Kidney epithelial cell (primary cell): ENCODE measurements around the gene TNIP1. TPM values are rescaled to one million over a fixed set of nuclear protein-coding genes. Genes with fewer than 3 reads are reported as not detected.

Experiments used
- DNase-seq: peaks from one replicate; pipeline ENCODE4 v3.0.0-alpha.2; 2010; ENCODE audit warnings: low read depth
- H3K27me3 ChIP-seq: 2 replicates; pipeline ENCODE4 v1.6.0; 2011; ENCODE audit warnings: low read length; ENCODE audit not compliant: control insufficient read depth, insufficient read depth
- H3K36me3 ChIP-seq: 2 replicates; pipeline ENCODE4 v1.5.1; 2011; ENCODE audit warnings: low read length; ENCODE audit not compliant: control insufficient read depth, insufficient read depth
- H3K4me3 ChIP-seq: 2 replicates; pipeline ENCODE4 v1.5.1; 2011; ENCODE audit warnings: low read depth, mild to moderate bottlenecking, control low read depth, low read length
- total RNA-seq: library from RNA; depleted of rRNA; stranded (reverse); fragments of >200 nt; gene quantifications from 2 replicates; pipeline ENCODE4 v1.2.3, GENCODE V29; 2015
- TF ChIP-seq, protein P1 (sequence below): IDR thresholded peaks from 2 replicates; pipeline ENCODE4 v1.5.1; 2011; ENCODE audit warnings: mild to moderate bottlenecking, moderate library complexity, low read length, control low read depth, inconsistent platforms; ENCODE audit not compliant: insufficient read depth, poor library complexity, severe bottlenecking

The TNIP1 gene
- 454 and 530 TPM in 2 replicates for total RNA-seq

DNA sequence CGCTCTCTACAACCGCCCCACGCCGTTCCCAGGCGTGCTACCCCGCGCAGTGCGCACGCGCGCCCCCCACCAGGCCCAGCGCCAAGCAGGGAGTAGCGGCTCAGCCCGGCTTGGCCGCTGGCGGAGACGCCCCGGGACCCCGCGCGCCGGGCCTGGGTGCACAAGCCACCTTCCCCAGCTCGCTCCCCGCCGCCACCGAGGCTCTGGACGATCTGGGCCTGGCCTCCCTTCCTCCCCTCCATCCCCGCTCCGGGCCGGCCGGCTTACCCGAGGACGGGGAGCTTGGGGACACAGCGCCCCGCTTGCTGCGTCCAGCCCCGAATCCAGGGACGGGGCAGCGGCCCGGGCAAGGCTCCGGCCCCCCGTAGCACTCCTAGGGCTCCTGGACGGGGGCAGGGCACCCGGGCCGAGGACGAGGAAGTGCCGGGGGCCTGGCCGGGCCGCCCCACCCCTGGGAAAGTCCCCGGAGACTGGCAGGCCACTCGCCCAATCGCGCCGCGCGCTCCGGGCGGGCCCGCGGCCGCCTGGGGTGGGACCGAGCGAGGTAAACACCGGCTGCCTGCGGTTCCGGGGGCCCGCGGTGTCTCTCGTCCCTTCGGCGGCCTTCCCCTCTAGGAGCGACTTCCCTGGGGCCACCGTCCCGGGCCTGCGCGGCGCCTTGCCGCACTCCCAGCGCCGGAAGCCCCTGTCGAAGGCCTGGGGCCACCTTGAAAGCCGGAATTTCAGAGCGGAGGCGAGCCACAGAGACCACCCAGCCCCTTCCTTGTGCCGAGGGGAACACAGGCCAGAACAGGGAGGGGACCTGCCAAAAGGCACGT, at the start of gene TNIP1:
Gene TNIP1, minus strand, starts transcription at position 422 of the 818 bp plus-strand sequence. CDS start 15,939 bp downstream, outside the sequence.
- peak within 1 kb of the TSS; percentile 89 for H3K4me3 ChIP-seq
- H3K36me3 ChIP-seq: no peaks in the 10 kb centered on the region
- TF ChIP-seq, protein P1, sequence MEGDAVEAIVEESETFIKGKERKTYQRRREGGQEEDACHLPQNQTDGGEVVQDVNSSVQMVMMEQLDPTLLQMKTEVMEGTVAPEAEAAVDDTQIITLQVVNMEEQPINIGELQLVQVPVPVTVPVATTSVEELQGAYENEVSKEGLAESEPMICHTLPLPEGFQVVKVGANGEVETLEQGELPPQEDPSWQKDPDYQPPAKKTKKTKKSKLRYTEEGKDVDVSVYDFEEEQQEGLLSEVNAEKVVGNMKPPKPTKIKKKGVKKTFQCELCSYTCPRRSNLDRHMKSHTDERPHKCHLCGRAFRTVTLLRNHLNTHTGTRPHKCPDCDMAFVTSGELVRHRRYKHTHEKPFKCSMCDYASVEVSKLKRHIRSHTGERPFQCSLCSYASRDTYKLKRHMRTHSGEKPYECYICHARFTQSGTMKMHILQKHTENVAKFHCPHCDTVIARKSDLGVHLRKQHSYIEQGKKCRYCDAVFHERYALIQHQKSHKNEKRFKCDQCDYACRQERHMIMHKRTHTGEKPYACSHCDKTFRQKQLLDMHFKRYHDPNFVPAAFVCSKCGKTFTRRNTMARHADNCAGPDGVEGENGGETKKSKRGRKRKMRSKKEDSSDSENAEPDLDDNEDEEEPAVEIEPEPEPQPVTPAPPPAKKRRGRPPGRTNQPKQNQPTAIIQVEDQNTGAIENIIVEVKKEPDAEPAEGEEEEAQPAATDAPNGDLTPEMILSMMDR: no peak
- no peak for DNase-seq
- H3K27me3 ChIP-seq: no peaks in the 10 kb centered on the region

DNA sequence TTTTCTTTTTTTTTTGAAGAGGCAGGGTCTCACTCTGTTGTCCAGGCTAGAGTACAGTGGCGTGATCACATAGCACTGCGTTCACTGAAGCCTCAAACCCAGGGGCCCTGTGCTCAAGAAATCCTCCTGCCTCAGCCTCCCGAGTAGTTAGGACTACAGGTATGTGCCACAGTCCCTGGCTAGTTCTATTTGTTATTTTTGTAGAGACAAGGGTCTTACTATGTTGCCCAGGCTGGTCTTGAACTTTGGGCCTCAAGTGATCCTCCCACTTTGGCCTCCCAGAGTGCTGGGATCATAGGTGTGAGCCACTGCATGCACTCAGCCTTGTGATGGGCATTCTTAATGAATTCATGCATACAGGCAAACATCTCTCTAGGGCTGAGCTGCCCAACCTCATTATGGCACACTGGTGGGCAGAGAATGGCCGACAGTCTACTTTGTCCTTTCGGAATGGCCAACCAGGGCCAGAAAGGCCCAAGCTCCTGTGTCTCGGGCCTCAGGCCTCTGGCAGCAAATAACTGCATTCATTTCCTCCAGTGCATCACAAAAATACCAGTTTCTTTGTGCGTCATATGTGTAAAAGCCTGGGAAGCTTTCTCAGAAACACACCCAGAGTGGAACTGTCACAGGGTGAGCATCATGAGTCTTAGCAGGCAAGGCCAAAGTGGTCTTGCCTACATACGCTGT, 49.5 kb upstream of the TNIP1 start:
- H3K27me3 ChIP-seq: no peaks in the 10 kb centered on the region
- DNase-seq: no peak

DNA sequence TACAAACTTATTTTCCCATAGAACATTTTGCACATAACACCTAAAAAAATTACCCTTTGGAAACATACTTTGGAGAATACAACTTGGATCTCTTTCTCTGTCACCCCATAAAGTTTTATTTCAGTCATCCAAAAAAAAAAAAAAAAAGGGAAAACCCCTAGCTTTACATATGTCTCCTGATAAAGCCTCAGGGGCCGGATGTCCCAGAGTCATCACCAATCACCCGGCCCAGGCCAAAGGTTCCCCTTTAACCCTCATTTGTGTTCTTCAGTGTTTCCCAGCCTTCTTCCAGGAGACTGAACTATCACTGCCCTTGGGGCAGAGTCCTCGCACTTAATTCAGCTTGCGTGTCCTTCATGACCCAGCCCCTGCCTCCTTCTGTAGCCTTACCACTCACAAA, 48.0 kb upstream of the TNIP1 start:
- Histone ChIP-seq H3K36me3 (no peaks in the 10 kb centered on the region), H3K27me3 (no peaks in the 10 kb centered on the region), H3K4me3 (no peak overlapping the region)
- DNase-seq: no peak
- TF ChIP-seq, protein P1: no peak

More for the DNA sequence above, 49.5 kb upstream of the TNIP1 start:
- H3K36me3 ChIP-seq: no peaks in the 10 kb centered on the region
- TF ChIP-seq, protein P1: no peak
- H3K4me3 ChIP-seq: no peak overlapping the region

DNA sequence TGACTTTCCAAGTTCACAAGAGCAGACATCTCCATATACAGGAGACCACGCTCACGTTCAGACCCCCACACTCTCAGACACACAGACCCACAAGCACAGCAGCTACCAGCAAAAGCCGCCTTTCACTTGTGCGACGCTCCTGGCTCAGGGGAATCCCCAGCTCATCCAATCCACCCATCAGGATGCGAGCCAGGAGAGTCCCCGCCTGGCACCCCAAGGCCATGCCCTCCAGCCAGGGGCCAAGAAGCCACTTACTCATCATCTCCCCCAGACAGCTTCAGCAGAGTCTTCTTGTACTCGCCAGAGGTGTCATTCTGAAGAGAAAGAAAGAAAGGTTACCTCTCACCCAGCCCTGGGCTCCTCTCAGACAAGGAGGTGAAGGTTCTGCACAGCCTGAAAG, 47.1 kb upstream of the TNIP1 start:
- no peaks in the 10 kb centered on the region for H3K36me3 ChIP-seq
- no peak overlapping the region for H3K4me3 ChIP-seq
- TF ChIP-seq, protein P1: no peak
- no peak for DNase-seq
- H3K27me3 ChIP-seq: no peaks in the 10 kb centered on the region

- DNase-seq: no peak
- Histone ChIP-seq H3K36me3 (no peaks in the 10 kb centered on the region), H3K4me3 (no peak overlapping the region), H3K27me3 (no peaks in the 10 kb centered on the region)
- TF ChIP-seq, protein P1: peak; percentile 89
Measured at GRCh38 chr5:151126199-151126645, 45.4 kb upstream of the TNIP1 start.
